ENCODE measurements around the gene MDC1. TPM values are rescaled to one million over a fixed set of nuclear protein-coding genes. Genes with fewer than 3 reads are reported as not detected.

The MDC1 gene
- polyA plus RNA-seq, 1 of the 3 experiments (the other 2 are of a cell fraction), result 10.4 TPM

GRCh38 chr6:30672445-30673253 is 44.4 kb downstream of the MDC1 start, which contains the start of gene DHX16:
Gene DHX16 (minus strand): TSS chr6:30673006. CDS start chr6:30672841, 165 bp downstream.
- 1% methylated on average over 24 of the region's 57 CpGs for WGBS (ENCODE audit: low lambda C conversion rate)
- H3K36me3 ChIP-seq (replicated peaks in 1 of 2; ENCODE audit: control insufficient read depth in 1 of 2, insufficient read depth in 2 of 2, low read length in 1 of 2), result peaks cover 38% of the 10 kb centered on the region in 2 experiments
- TF ChIP-seq MEF2A (IDR thresholded peaks at IDR 0.05; ENCODE audit: borderline replicate concordance, low read depth) (0 out of 2 replicates have a peak, but pooled peaks have one; percentile 29), EZH2phosphoT487 (IDR thresholded peaks at IDR 0.05; ENCODE audit: borderline replicate concordance, low read depth) (no peak), PBX3 (IDR thresholded peaks at IDR 0.05) (no peak; the same call in 1 of the 2 replicates), CHD2 (IDR thresholded peaks at IDR 0.05; ENCODE audit: low read length, partially characterized antibody) (peak; percentile 97), SIN3A (IDR thresholded peaks at IDR 0.05; ENCODE audit: borderline replicate concordance, low read depth, low read length) (peak; percentile 95), FOXM1 (IDR thresholded peaks at IDR 0.05; ENCODE audit: low read depth) (no peak), POLR2AphosphoS5 (IDR thresholded peaks at IDR 0.05; ENCODE audit: low read depth, low read length) (peak; percentile 80; the same call in 1 of the 2 replicates), JUND (IDR thresholded peaks at IDR 0.05) (no peak), SMC3 (IDR thresholded peaks at IDR 0.05; ENCODE audit: low read depth, low read length) (peak; percentile 50; the same call in 1 of the 2 replicates), REST (IDR thresholded peaks at IDR 0.05; ENCODE audit: low read depth, low read length) (peak; percentile 18; the same call in 1 of the 2 replicates), RXRA (IDR thresholded peaks at IDR 0.05; ENCODE audit: borderline replicate concordance, low read depth) (no peak), FOSL2 (IDR thresholded peaks at IDR 0.05; ENCODE audit: borderline replicate concordance, low read depth) (no peak), NRF1 (IDR thresholded peaks at IDR 0.05; ENCODE audit: low read depth, low read length) (no peak), ZBTB33 (IDR thresholded peaks at IDR 0.05; ENCODE audit: borderline replicate concordance, low read depth) (peak; percentile 94), RCOR1 (IDR thresholded peaks at IDR 0.05; ENCODE audit: low read length) (peak; percentile 90), MXI1 (IDR thresholded peaks at IDR 0.05; ENCODE audit: low read depth, low read length) (peak; percentile 82), TAF1 (IDR thresholded peaks at IDR 0.05; ENCODE audit: borderline replicate concordance, low read depth, low read length) (peak; percentile 71), USF2 (IDR thresholded peaks at IDR 0.05; ENCODE audit: borderline replicate concordance, low read depth, low read length) (no peak), NFIC (IDR thresholded peaks at IDR 0.05; ENCODE audit: borderline replicate concordance) (no peak)
- TF ChIP-seq, protein P1, sequence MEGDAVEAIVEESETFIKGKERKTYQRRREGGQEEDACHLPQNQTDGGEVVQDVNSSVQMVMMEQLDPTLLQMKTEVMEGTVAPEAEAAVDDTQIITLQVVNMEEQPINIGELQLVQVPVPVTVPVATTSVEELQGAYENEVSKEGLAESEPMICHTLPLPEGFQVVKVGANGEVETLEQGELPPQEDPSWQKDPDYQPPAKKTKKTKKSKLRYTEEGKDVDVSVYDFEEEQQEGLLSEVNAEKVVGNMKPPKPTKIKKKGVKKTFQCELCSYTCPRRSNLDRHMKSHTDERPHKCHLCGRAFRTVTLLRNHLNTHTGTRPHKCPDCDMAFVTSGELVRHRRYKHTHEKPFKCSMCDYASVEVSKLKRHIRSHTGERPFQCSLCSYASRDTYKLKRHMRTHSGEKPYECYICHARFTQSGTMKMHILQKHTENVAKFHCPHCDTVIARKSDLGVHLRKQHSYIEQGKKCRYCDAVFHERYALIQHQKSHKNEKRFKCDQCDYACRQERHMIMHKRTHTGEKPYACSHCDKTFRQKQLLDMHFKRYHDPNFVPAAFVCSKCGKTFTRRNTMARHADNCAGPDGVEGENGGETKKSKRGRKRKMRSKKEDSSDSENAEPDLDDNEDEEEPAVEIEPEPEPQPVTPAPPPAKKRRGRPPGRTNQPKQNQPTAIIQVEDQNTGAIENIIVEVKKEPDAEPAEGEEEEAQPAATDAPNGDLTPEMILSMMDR (IDR thresholded peaks at IDR 0.05), result peak; percentile 96
- TF ChIP-seq, protein P2, sequence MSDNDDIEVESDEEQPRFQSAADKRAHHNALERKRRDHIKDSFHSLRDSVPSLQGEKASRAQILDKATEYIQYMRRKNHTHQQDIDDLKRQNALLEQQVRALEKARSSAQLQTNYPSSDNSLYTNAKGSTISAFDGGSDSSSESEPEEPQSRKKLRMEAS (IDR thresholded peaks at IDR 0.05; ENCODE audit: low read depth), result peak; percentile 69; the same call in 1 of the 2 replicates

More at GRCh38 chr6:30672445-30673253, 44.4 kb downstream of the MDC1 start, which contains the start of gene DHX16:
- Histone ChIP-seq H3F3A (replicated peaks; ENCODE audit: insufficient read depth) (peaks cover 37% of the 10 kb centered on the region), H3K9me3 (no peaks in the 10 kb centered on the region), H2AFZ (ENCODE audit: low read depth) (peak within 1 kb of the TSS; percentile 84), H3K79me2 (ENCODE audit: insufficient read depth) (peaks cover 39% of the 10 kb centered on the region), H3K4me3 (ENCODE audit: low read depth in 2 of 2, low read length in 1 of 2) (peak within 1 kb of the TSS; percentile 87 to 99), H3K4me2 (peak within 1 kb of the TSS; percentile 80), H4K20me1 (ENCODE audit: insufficient read depth) (0 out of 2 replicates have a peak, but pooled peaks cover 3% of the 10 kb centered on the region), H3K9me2 (no peaks in the 10 kb centered on the region), H3K4me1 (ENCODE audit: control insufficient read depth in 1 of 2, insufficient read depth in 2 of 2, low read depth in 1 of 2, low read length in 1 of 2) (peaks cover 0 to 5% of the 10 kb centered on the region in 2 experiments; a peak in 3 of 4 replicates), H3K27ac (ENCODE audit: low read depth in 2 of 2, low read length in 1 of 2) (peak within 1 kb of the TSS; percentile 60 to 66), H3K9ac (peak within 1 kb of the TSS; percentile 84), H3K27me3 (ENCODE audit: insufficient read depth) (no peaks in the 10 kb centered on the region)
- ChIA-PET POLR2A (interaction anchor here (0.6 to 1.3 kb wide), 7 partner anchors 10 to 57 kb away, joined by 3 to 6 read pairs (median 4); partner anchors contain the start of gene MDC1), CTCF (interaction anchor here (0.7 to 29.8 kb wide), 24 partner anchors 8 to 234 kb away, joined by 3 to 838 read pairs (median 3); partner anchors contain the start of genes ATAT1, FLOT1, MDC1 and TUBB)
- DNase-seq, result peak; percentile 92

Data from SK-N-SH (cell line).